GM18858 (cell line): ENCODE results near the gene PTPRCAP.
"Not testable (repeated sequence)": the region's sequence is repeated elsewhere in the genome, so short reads cannot be mapped to it uniquely, and the experiment has no call there.

Source experiments
- ATAC-seq: cut with Tn5 transposase; IDR thresholded peaks from one replicate; pipeline ENCODE4 v1.9.1; 2021; ENCODE audit not compliant: unreplicated experiment

PTPRCAP gene

GRCh38 chr11:67465530-67465929 lies 28.0 kb upstream of the PTPRCAP start:
- not testable (repeated sequence) for ATAC-seq

- ATAC-seq = no peak
Observed at GRCh38 chr11:67465189-67465510, 27.7 kb upstream of the PTPRCAP start.

GRCh38 chr11:67464411-67465188 lies 27.1 kb upstream of the PTPRCAP start:
- ATAC-seq = peak; percentile 37

- no peak for ATAC-seq
Observed at GRCh38 chr11:67463680-67464410, 26.4 kb upstream of the PTPRCAP start.

- ATAC-seq = no peak
Observed at GRCh38 chr11:67463186-67463585, 25.7 kb upstream of the PTPRCAP start.

GRCh38 chr11:67458266-67458665 lies 20.8 kb upstream of the PTPRCAP start:
- ATAC-seq = no peak

- ATAC-seq = no peak
Observed at GRCh38 chr11:67457453-67457852, 20.0 kb upstream of the PTPRCAP start.

GRCh38 chr11:67456068-67456705 lies 18.7 kb upstream of the PTPRCAP start:
- no peak for ATAC-seq

GRCh38 chr11:67455054-67455453 lies 17.6 kb upstream of the PTPRCAP start, which contains the start of gene CABP4:
Gene CABP4, plus strand, starts transcription at chr11:67455354. Its CDS starts 70 bp downstream, at chr11:67455424.
- ATAC-seq = no peak

GRCh38 chr11:67453816-67454732 lies 16.6 kb upstream of the PTPRCAP start:
- no peak for ATAC-seq

GRCh38 chr11:67452141-67452952 lies 14.9 kb upstream of the PTPRCAP start, which contains the start of gene GPR152:
Gene GPR152, minus strand, starts transcription at chr11:67452729. Its CDS starts 5 bp downstream, at chr11:67452724.
- ATAC-seq = no peak

- no peak for ATAC-seq
Observed at GRCh38 chr11:67451658-67451976, 14.1 kb upstream of the PTPRCAP start.

- no peak for ATAC-seq
Observed at GRCh38 chr11:67450796-67451657, 13.5 kb upstream of the PTPRCAP start.

- no peak for ATAC-seq
Observed at GRCh38 chr11:67449116-67449844, 11.8 kb upstream of the PTPRCAP start.

- ATAC-seq = no peak
Observed at GRCh38 chr11:67448220-67448609, 10.7 kb upstream of the PTPRCAP start.

- ATAC-seq = no peak
Observed at GRCh38 chr11:67445515-67445914, 8.0 kb upstream of the PTPRCAP start.

- ATAC-seq = no peak
Observed at GRCh38 chr11:67442504-67443404, 5.3 kb upstream of the PTPRCAP start.
